SK-N-SH treated with all-trans-retinoic acid at 6 μM for 48 hours (cell line): ENCODE data around the gene DNM1.

Experiments used
- ARNTL ChIP-seq: fragments of 450-650 bp; formaldehyde crosslinking; IDR thresholded peaks from 2 replicates; pipeline ENCODE4 v1.5.0; 2020; ENCODE audit warnings: low read depth, mild to moderate bottlenecking, moderate library complexity, borderline replicate concordance
- BACH2 ChIP-seq: fragments of 250-450 bp; sonication (Bioruptor Pico); IDR thresholded peaks from 2 replicates; pipeline ENCODE4 v1.9.0; 2021; ENCODE audit warnings: mild to moderate bottlenecking, borderline replicate concordance
- CREB5 ChIP-seq: fragments of 250-450 bp; sonication (Bioruptor Pico); IDR thresholded peaks from 2 replicates; pipeline ENCODE4 v1.5.1; 2020; ENCODE audit warnings: low read depth, mild to moderate bottlenecking, moderate library complexity
- ISL1 ChIP-seq: fragments of 250-450 bp; sonication (Bioruptor Pico); IDR thresholded peaks from 2 replicates; pipeline ENCODE4 v2.1.2; 2022; ENCODE audit warnings: mild to moderate bottlenecking, moderate library complexity
- PATZ1 ChIP-seq: fragments of 250-450 bp; sonication (Bioruptor Pico); IDR thresholded peaks from 2 replicates; pipeline ENCODE4 v1.8.0; 2020; ENCODE audit warnings: mild to moderate bottlenecking, moderate library complexity, borderline replicate concordance
- PPARA ChIP-seq: fragments of 250-450 bp; sonication (Bioruptor Pico); IDR thresholded peaks from 2 replicates; pipeline ENCODE4 v1.5.0; 2020; ENCODE audit warnings: mild to moderate bottlenecking, borderline replicate concordance
- SNAI2 ChIP-seq: fragments of 250-450 bp; sonication (Bioruptor Pico); IDR thresholded peaks from 2 replicates; pipeline ENCODE4 v1.5.0; 2020; ENCODE audit warnings: mild to moderate bottlenecking, moderate library complexity
- TSHZ2 ChIP-seq: fragments of 250-450 bp; sonication (Bioruptor Pico); IDR thresholded peaks from 2 replicates; pipeline ENCODE4 v1.5.0; 2020; ENCODE audit warnings: mild to moderate bottlenecking, moderate library complexity

- TF ChIP-seq ISL1 (CRISPR knock-in tag) (no peak), PATZ1 (CRISPR knock-in tag) (no peak), CREB5 (CRISPR knock-in tag) (no peak), ARNTL (CRISPR knock-in tag) (no peak), BACH2 (CRISPR knock-in tag) (no peak), PPARA (CRISPR knock-in tag) (no peak), TSHZ2 (CRISPR knock-in tag) (no peak), SNAI2 (no peak)
Observed at GRCh38 chr9:128259156-128259555, 56.0 kb downstream of the DNM1 start.
